Activated CD4-positive, alpha-beta T cell treated with anti-CD3 and anti-CD28 coated beads, Interleukin-2, amount 50 U/mL, for 48 hours (primary cell): ENCODE results near the gene CCDC78.

Experiments
- DNase-seq, 2 experiments: peaks; one replicate each; pipeline ENCODE4 v3.0.0-alpha.2; 2020

Gene CCDC78

GRCh38 chr16:726438-727290, at the start of gene CCDC78, which contains the start of gene HAGHL:
Gene CCDC78 (minus strand): TSS chr16:726443. CDS start chr16:726367, 76 bp downstream.
Gene HAGHL (plus strand): TSS chr16:727106. CDS start chr16:727510, 404 bp downstream.
- peak; percentile 65 to 72 for DNase-seq

GRCh38 chr16:775236-775796, 49.1 kb upstream of the CCDC78 start:
- DNase-seq: no peak

- no peak for DNase-seq
These were observed 48.1 kb upstream of the CCDC78 start for GRCh38 chr16:774086-775001.

- DNase-seq: no peak
These were observed 46.7 kb upstream of the CCDC78 start for GRCh38 chr16:772959-773358.

GRCh38 chr16:770411-770810, 44.2 kb upstream of the CCDC78 start:
- no peak for DNase-seq

GRCh38 chr16:769934-770333, 43.7 kb upstream of the CCDC78 start:
- DNase-seq: no peak

- no peak for DNase-seq
These were observed 43.0 kb upstream of the CCDC78 start for GRCh38 chr16:769184-769784.

GRCh38 chr16:768428-768827, 42.2 kb upstream of the CCDC78 start:
- DNase-seq: no peak

- no peak for DNase-seq
These were observed 41.5 kb upstream of the CCDC78 start for GRCh38 chr16:767743-768235.

- DNase-seq: no peak
These were observed 40.8 kb upstream of the CCDC78 start for GRCh38 chr16:766820-767640.

GRCh38 chr16:766008-766819, 40.0 kb upstream of the CCDC78 start:
- no peak for DNase-seq

GRCh38 chr16:765488-765865, 39.2 kb upstream of the CCDC78 start:
- DNase-seq: no peak

- DNase-seq: no peak
These were observed 38.7 kb upstream of the CCDC78 start for GRCh38 chr16:764848-765487.

GRCh38 chr16:764184-764750, 38.0 kb upstream of the CCDC78 start:
- no peak for DNase-seq

- no peak for DNase-seq
These were observed 37.3 kb upstream of the CCDC78 start for GRCh38 chr16:763369-764183.

- no peak for DNase-seq
These were observed 36.5 kb upstream of the CCDC78 start for GRCh38 chr16:762595-763268.

GRCh38 chr16:761625-762513, 35.6 kb upstream of the CCDC78 start:
- no peak for DNase-seq
